PC-9 (cell line): ENCODE measurements around the gene TMSB10.

Experiments used
- EZH2 ChIP-seq: fragments of 200-600 bp; sonication (generic); IDR thresholded peaks from 2 replicates; pipeline ENCODE4 v1.8.0; 2017; ENCODE audit warnings: antibody characterized with exemption, low read depth
- TF ChIP-seq, protein P1 (sequence below): fragments of 200-600 bp; sonication (generic); conservative IDR thresholded peaks from 2 replicates; pipeline ENCODE4 v1.6.1; 2017; ENCODE audit warnings: mixed run types, antibody characterized with exemption, mild to moderate bottlenecking, moderate library complexity

DNA sequence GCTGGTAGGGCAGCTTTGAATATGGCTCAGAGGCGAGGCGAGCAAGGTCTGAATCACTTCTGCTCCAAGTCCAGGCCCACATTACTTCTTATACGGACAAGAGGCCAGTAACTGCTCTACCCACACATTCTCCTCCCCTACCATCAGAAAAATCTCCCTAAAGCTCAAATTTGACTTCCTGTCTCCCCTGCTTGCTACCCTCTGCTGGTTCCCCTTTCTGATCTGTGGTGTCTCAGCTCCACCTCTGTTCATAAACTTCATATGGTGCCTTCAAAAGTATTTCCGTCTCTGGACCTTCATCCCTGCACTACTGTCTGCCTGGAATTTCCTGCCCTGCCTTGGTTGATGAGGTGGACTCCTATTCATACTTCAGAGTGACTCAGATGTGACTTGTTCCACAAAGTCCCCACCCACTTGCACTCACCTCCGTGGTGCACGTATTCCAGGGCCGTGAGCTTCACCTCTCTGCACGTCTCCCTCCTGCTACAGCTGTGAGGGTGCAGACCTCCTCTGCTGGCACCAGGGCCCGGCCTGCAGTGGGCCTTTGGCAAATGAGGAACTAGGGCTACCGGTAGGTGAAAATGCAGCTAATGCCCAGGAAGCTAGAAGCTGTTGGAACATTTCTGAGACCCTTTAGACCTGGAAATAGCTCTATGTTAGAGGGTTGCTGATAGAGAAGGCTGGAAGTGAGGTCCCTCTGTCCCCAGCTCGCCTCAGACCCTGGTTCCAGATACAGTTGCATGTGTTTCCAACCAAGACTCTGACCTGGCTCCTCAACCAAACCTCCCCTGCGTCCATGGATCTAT is 41.0 kb downstream of the TMSB10 start:
- TF ChIP-seq, protein P1, sequence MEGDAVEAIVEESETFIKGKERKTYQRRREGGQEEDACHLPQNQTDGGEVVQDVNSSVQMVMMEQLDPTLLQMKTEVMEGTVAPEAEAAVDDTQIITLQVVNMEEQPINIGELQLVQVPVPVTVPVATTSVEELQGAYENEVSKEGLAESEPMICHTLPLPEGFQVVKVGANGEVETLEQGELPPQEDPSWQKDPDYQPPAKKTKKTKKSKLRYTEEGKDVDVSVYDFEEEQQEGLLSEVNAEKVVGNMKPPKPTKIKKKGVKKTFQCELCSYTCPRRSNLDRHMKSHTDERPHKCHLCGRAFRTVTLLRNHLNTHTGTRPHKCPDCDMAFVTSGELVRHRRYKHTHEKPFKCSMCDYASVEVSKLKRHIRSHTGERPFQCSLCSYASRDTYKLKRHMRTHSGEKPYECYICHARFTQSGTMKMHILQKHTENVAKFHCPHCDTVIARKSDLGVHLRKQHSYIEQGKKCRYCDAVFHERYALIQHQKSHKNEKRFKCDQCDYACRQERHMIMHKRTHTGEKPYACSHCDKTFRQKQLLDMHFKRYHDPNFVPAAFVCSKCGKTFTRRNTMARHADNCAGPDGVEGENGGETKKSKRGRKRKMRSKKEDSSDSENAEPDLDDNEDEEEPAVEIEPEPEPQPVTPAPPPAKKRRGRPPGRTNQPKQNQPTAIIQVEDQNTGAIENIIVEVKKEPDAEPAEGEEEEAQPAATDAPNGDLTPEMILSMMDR = no peak
- no peak for TF ChIP-seq EZH2
